Endometrial microvascular endothelial cells (primary cell): ENCODE measurements around the gene RNU1-4. TPM values are rescaled to one million over a fixed set of nuclear protein-coding genes. Genes with fewer than 3 reads are reported as not detected.
"Not testable (repeated sequence)": the region's sequence is repeated elsewhere in the genome, so short reads cannot be mapped to it uniquely, and the experiment has no call there.

Experiments
- in situ Hi-C: cut with HindIII; loops from 2 replicates; pipeline ENCODE4 v1.10.0; 2017; ENCODE audit warnings: low sequenced_read_pairs, low pct_unique_long_range_greater_than_20kb; ENCODE audit errors: inconsistent ontology term
- total RNA-seq: library from RNA; depleted of rRNA; stranded (reverse); fragments of >200 nt; gene quantifications from one replicate; pipeline ENCODE4 v1.2.3, GENCODE V29; 2015; ENCODE audit errors: inconsistent ontology term

RNU1-4 gene
- total RNA-seq, 1 donor from 2014 or later, result not detected

- in situ Hi-C loops, result not testable (repeated sequence)
Measured at GRCh38 chr1:16760801-16761200, 20.5 kb downstream of the RNU1-4 start.

DNA sequence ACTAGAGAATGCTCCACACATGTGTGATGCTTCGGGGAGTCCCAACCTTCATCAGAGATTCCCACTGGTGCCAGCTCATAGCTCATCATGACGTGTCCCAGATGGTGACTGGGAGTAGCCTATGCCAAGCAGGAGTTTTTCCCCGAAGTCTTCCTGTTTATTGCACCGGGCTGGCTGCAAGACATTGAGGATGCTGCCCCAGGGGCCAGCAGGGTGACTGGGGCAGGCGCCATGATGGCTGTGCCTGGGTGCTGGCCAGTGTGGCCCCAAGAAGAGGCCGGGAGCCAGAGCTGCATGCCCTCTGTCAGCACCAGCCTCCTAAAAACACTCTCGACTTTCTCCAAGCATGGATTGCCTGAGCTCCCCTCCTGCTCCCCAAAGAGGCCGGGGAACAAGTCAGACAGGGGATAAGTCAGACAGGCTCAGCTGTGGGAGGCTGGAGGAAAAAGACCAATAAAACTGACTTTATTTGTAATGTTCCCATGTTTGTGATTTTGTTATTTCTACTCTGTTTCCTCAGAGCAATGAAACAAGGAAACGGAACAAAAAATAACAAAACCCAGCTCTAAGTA is 24.0 kb downstream of the RNU1-4 start:
- in situ Hi-C loops, result not testable (repeated sequence)

DNA sequence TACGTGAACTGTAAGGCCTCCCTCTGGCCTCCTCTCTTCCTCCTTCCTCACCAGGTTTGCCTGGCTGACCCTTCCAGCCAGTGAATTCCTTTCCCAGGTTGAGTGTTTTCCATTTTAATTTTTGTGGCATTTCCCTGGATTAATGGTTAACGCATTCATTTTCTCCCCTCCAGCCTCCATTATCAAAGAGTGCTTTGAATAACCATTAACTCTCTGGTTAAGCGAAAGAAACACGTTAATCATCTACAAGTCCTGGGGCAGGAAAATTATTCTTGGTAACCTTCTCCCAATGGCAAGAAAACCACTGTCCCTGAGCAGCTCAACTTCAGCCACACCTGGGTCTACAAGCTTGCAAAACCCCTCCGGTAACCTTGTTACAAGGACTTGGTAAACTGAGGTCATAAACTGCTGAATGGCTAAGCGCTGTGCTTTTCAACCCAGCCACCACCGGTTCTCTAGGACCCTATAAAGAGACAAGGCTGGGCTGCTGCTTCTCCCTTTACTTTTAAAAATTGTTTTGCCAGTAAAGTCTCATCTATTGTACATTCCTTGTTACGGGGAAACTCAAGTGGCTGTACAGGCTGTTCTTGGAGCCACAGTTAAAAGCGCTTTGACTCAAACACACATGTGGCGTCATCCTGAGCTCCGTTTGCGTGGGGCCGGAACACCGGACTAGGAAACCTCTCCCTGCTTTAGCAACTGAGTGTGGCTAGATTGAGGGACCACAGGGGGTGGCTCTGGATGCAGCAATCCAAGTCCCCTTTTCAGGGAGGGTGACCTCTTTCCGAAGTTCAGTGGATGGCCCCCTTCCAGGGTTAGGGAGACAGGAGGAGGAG is 24.7 kb downstream of the RNU1-4 start:
- in situ Hi-C loops, result not testable (repeated sequence)

GRCh38 chr1:16765731-16766605 is 25.7 kb downstream of the RNU1-4 start:
- in situ Hi-C loops, result not testable (repeated sequence)

DNA sequence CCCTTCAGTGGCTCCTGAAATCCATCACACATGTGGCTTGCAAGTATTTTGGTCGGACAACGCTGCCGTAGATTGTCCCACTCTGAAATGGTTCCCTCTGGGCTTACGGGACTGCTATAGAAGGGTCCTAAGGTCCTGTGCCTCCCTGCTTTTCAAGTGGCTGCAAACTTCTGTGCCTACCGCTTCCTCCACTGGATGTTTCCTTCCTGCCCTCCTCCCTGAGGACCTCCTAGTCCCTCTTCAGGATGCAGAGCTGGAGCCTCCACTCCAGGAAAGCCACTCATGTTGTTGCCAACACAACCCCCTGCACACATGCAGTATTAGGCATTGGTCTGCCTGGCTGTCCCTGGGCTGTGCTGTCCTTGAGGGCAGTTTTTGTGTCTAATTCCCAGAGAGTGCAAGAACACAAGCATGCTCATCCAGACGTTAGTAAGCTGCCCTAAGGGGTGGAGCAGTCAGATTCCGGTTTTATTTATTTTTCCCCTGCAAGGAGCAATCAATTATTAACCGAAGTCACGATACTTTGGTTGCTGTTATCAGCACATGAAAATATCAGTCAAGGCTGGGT is 26.5 kb downstream of the RNU1-4 start:
- in situ Hi-C loops, result not testable (repeated sequence)

- in situ Hi-C loops, result not testable (repeated sequence)
Measured at GRCh38 chr1:16770139-16770759, 29.9 kb downstream of the RNU1-4 start.

GRCh38 chr1:16770896-16771446 is 30.7 kb downstream of the RNU1-4 start:
- in situ Hi-C loops, result not testable (repeated sequence)

DNA sequence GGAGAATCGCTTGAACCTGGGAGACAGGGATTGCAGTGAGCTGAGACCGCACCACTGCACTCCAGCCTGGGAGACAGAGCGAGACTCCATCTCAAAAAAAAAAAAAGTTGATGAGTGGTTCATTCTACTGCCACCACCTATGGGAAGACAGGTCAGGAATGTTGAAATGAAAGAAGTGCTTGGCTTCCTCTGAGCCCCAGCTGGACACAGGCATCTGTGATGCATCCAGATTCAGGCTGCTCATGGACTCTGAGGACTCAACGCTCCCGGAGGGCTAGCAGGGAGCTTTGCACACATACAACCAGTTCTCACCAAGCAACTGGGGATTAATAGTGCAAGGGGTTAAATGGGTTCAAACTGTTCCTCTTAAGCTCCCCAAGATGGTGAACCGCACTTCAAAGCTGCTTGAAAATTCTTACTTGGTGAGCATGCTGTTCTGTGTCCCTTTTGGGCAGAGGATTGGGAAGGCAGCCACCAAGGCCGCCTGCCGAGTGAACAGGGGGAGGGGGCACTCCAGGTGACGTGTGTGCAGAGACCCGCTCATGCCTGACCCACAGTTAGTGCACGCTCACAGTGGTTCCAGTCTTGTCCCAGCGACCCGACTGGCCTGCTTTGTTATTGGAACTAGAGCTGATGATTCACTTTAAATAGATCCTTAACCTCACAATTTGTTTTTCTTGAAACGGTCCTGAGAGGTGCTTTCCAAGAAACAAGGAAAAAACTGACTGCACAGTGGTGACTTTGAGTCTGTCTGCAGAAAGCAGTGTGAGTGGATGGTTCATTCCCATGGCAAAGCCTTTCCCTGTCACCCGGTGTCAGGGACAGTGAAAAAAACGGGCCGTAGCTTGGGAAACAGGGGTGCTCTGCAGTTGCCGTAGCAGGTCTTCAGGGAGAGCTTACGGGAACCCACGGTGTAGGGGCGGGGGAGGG is 32.2 kb downstream of the RNU1-4 start:
- in situ Hi-C loops, result not testable (repeated sequence)

DNA sequence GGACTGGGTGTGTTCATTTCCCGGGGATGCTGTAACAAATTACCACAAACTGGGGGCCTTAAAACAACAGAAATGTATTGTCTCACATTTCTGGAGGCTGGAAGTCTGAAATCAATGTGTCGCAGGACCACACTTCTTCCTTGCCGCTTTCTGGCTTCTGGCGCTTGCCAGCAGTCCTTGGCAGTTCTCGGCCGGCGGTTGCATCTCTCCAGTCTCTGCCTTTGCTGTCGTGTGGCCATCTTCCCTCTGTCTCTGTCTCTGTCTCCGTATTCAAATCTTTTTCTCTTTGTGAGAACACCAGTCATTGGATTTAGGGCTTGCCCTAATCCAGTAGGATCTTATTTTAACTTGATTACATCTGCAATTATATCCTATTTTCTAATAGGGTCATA is 32.9 kb downstream of the RNU1-4 start:
- in situ Hi-C loops, result not testable (repeated sequence)

DNA sequence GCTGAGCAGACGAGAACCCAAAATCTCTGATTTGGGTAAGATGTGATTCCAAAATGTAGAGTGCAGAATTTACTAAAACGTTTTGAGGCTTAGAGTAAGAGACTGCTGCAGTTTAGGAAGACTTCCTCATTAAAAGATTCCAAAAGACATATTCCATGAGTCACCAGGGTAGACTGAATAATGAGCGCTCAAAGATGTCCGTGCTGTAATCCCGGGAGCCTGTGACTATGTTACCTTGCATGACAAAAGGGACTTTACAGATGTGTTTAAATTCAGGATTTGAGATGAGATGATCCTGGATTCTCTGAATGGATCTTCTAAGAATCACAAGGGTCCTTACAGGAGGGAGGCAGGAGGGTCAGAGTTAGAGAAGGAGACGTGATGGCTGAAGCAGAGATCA is 33.4 kb downstream of the RNU1-4 start:
- in situ Hi-C loops, result not testable (repeated sequence)

DNA sequence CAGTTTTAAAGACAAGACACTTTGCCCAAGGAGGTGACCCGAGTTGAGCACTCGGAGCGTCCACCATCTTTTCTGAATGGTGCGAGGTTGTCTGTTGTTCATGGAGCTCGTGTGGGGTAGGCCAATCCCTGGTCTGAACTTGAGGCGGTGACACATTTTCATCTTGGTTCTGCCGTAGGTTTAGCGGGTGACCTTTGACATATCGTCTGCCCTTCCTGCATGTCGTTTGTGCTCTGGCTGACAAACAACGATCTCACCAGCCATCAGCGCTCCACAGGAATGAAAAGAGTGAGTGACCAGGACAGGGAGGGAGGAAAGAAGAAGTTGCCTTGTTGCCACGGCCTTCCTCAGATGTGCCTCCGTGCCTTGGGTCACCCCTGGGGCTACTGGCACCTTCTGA is 34.5 kb downstream of the RNU1-4 start:
- in situ Hi-C loops, result not testable (repeated sequence)

DNA sequence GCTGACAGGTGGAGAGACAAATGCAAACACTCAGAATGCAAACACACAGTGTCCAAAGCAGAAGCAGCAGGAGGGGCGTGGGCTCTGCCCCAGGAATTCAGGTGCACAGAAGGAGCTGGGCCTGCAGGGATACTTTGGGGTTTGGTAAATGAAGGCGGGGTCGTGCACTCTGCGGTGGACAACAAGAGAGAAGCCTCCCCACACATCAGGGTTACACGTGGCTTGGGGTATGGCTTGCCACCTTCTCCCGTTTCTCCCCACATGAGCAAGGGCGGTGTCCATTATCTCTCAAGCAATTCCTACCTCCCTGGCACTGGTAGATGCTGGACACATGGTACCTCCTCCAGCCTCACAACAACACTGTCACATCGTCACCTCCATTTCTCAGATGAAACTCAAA is 35.0 kb downstream of the RNU1-4 start:
- in situ Hi-C loops, result not testable (repeated sequence)

DNA sequence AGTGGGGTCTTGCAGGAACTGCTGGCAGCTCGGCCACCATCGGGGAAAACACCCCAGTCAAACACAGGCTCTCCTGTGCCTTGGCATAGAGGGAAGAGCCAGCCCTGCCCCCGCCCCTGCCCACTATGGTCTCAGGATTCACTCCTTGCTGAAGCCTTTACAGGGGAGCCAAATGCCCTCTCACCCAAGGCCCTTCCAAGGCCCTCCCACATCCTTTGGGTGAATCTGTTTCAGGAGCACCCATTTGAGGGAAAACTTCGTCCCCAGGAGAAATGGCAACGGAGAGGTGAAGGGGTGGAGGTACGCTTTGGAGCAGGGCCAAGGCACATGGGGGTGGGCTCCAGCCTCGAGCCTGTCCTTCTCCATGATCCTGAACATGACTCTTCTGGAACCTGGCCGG is 35.9 kb downstream of the RNU1-4 start:
- in situ Hi-C loops, result not testable (repeated sequence)

GRCh38 chr1:16776835-16777234 is 36.5 kb downstream of the RNU1-4 start:
- in situ Hi-C loops, result not testable (repeated sequence)

DNA sequence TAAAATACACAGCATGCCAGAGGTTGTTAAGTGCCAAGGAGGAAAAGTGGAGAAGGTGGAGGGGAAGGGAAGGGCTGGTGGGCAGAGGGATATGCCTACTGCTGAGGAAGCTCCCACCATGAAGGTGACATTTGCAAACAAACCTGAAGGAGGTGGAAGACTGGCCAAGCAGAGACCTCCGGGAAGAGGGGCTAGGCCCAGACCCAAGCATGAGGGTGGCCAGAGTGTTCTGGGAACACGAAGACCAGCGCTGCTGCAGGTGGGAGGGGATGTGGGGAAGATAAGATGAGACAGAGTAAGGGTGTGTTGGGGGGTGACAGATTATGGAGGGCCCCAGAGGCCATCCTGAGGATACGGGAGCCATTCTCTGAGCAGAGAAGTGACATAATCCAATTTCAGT is 37.5 kb downstream of the RNU1-4 start:
- in situ Hi-C loops, result not testable (repeated sequence)

GRCh38 chr1:16779525-16779924 is 39.2 kb downstream of the RNU1-4 start:
- in situ Hi-C loops, result not testable (repeated sequence)

DNA sequence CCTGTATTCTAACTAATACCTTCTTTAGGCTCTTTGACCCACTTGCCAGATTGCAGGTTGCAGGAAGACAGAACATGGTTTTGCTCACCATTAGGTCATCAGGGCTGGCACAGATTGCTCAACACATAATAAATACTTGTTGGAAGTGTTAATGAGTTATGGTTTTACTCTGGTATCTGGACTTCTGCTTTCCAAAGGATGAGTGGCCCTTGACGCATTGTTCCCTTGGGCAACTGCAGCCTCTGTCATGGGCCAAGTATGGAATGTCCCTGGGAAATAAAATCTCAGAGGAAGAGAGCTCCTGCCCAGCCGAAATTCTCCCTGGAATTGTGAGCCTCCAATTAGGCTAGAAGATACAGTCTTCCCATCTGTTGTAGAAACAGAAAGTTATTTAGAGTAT is 40.7 kb downstream of the RNU1-4 start:
- in situ Hi-C loops, result not testable (repeated sequence)

DNA sequence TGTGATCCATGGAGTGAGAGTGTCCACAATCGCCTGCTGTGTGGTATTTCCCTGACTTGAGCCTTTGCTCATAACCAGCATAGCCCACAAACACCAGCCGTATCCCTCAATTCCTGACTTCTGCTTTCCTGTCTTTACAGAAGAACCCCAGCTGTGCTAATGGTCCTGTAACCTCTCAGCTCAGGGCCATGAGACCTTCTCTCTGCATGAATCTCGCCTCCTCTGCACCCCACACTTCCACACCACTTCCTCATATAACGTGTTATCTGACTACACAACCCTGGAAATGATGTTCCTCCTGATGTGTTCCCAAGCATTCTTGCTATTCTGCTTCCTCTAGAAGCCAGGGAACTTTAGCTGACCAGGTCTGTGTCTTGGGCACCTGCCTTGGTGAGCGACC is 41.3 kb downstream of the RNU1-4 start:
- in situ Hi-C loops, result not testable (repeated sequence)
